WTC11 (cell line): Measurements from ENCODE around the gene CD70. TPM values are rescaled to one million over a fixed set of nuclear protein-coding genes. Genes with fewer than 3 reads are reported as not detected.
"Not testable (repeated sequence)": the region's sequence is repeated elsewhere in the genome, so short reads cannot be mapped to it uniquely, and the experiment has no call there.

Source experiments
- ATAC-seq: fragments of 200-7000 bp; cut with Tn5 transposase; 2 replicates; pipeline ENCODE4 v1.10.0; 2021; ENCODE audit warnings: mild to moderate bottlenecking, moderate library complexity
- Bru-seq: library from RNA; stranded (reverse); fragments of 400-500 nt; gene quantifications from one replicate; lab custom pipeline; 2021; lab: Mats Ljungman, UMichigan
- CTCF ChIA-PET: fragments of 300-600 bp; sonication (Branson Sonifier 250); formaldehyde crosslinking; loops from one replicate; lab custom pipeline; 2021; ENCODE audit warnings: antibody characterized with exemption; lab: Charles Lee
- POLR2A ChIA-PET: fragments of 350-600 bp; sonication (Branson Sonifier 250); formaldehyde crosslinking; loops from one replicate; lab custom pipeline; 2021; ENCODE audit warnings: antibody characterized with exemption; lab: Charles Lee
- DNase-seq: peaks from one replicate; pipeline ENCODE4 v3.0.0; 2021; ENCODE audit warnings: low spot score
- H3K27ac Mint-ChIP-seq: 2 replicates; pipeline ENCODE4 v1.8.0; 2021; ENCODE audit warnings: mixed read lengths
- H3K27me3 Mint-ChIP-seq: 2 replicates; pipeline ENCODE4 v1.8.0; 2021; ENCODE audit warnings: low read depth, mild to moderate bottlenecking, moderate library complexity, mixed read lengths
- H3K36me3 Mint-ChIP-seq: 2 replicates; pipeline ENCODE4 v1.8.0; 2021; ENCODE audit warnings: mixed read lengths
- H3K4me1 Mint-ChIP-seq: 2 replicates; pipeline ENCODE4 v1.8.0; 2022; ENCODE audit warnings: mixed read lengths
- H3K4me3 Mint-ChIP-seq: 2 replicates; pipeline ENCODE4 v1.8.0; 2021; ENCODE audit warnings: mild to moderate bottlenecking, moderate library complexity, mixed read lengths
- H3K9me3 Mint-ChIP-seq: 2 replicates; pipeline ENCODE4 v1.8.0; 2021; ENCODE audit warnings: mixed read lengths
- CREM ChIP-seq: sonication (generic); formaldehyde crosslinking; IDR thresholded peaks from 2 replicates; pipeline ENCODE4 v1.8.1; 2022; ENCODE audit warnings: mild to moderate bottlenecking, missing genetic modification reagents, moderate library complexity
- E2F1 ChIP-seq: sonication (generic); formaldehyde crosslinking; IDR thresholded peaks from 2 replicates; pipeline ENCODE4 v1.8.0; 2022; ENCODE audit warnings: mild to moderate bottlenecking, missing genetic modification reagents
- E2F5 ChIP-seq: sonication (generic); formaldehyde crosslinking; IDR thresholded peaks from 2 replicates; pipeline ENCODE4 v1.8.1; 2022; ENCODE audit warnings: mild to moderate bottlenecking, moderate library complexity, missing genetic modification reagents
- FOXK1 ChIP-seq: sonication (generic); formaldehyde crosslinking; IDR thresholded peaks from 2 replicates; pipeline ENCODE4 v1.8.0; 2022; ENCODE audit warnings: mild to moderate bottlenecking, moderate library complexity, missing genetic modification reagents
- FOXP4 ChIP-seq: sonication (generic); formaldehyde crosslinking; IDR thresholded peaks from 2 replicates; pipeline ENCODE4 v1.8.0; 2022; ENCODE audit warnings: mild to moderate bottlenecking, missing genetic modification reagents
- GABPB1 ChIP-seq: sonication (generic); formaldehyde crosslinking; IDR thresholded peaks from 2 replicates; pipeline ENCODE4 v1.8.1; 2023; ENCODE audit warnings: mild to moderate bottlenecking, missing genetic modification reagents
- HMGXB4 ChIP-seq: sonication (generic); formaldehyde crosslinking; IDR thresholded peaks from 2 replicates; pipeline ENCODE4 v1.8.1; 2023; ENCODE audit warnings: mild to moderate bottlenecking, moderate library complexity, missing genetic modification reagents
- KAT7 ChIP-seq: sonication (generic); formaldehyde crosslinking; IDR thresholded peaks from 2 replicates; pipeline ENCODE4 v1.8.1; 2023; ENCODE audit warnings: missing genetic modification reagents, mild to moderate bottlenecking, borderline replicate concordance
- MAX ChIP-seq: sonication (generic); formaldehyde crosslinking; IDR thresholded peaks from 2 replicates; pipeline ENCODE4 v1.8.0; 2022; ENCODE audit warnings: mild to moderate bottlenecking, missing genetic modification reagents
- NFYB ChIP-seq: sonication (generic); formaldehyde crosslinking; conservative IDR thresholded peaks from 2 replicates; pipeline ENCODE4 v1.8.0; 2022; ENCODE audit warnings: low read depth, missing genetic modification reagents
- NR3C1 ChIP-seq: sonication (generic); formaldehyde crosslinking; conservative IDR thresholded peaks from 2 replicates; pipeline ENCODE4 v1.8.1; 2023; ENCODE audit warnings: low read depth, mild to moderate bottlenecking, missing genetic modification reagents
- PRDM15 ChIP-seq: sonication (generic); formaldehyde crosslinking; IDR thresholded peaks from 2 replicates; pipeline ENCODE4 v1.8.0; 2022; ENCODE audit warnings: missing genetic modification reagents
- RORB ChIP-seq: fragments of 250-450 bp; sonication (Bioruptor Pico); IDR thresholded peaks from 2 replicates; pipeline ENCODE4 v1.9.0; 2021; ENCODE audit warnings: mild to moderate bottlenecking
- ZNF423 ChIP-seq: fragments of 250-450 bp; sonication (Bioruptor Pico); IDR thresholded peaks from 2 replicates; pipeline ENCODE4 v2.1.2; 2022; ENCODE audit warnings: mild to moderate bottlenecking, moderate library complexity
- ZNF425 ChIP-seq: fragments of 250-450 bp; sonication (Bioruptor Pico); conservative IDR thresholded peaks from 2 replicates; pipeline ENCODE4 v1.9.0; 2021; ENCODE audit warnings: mild to moderate bottlenecking
- long read RNA-seq, 3 experiments: library from RNA in 1 of 3; library from capped mRNA in 1 of 3; library from polyadenylated mRNA in 1 of 3; unstranded in 2 of 3; stranded (forward) in 1 of 3; transcript quantifications; one replicate each; pipeline ENCODE4 v2.0.0, GENCODE V29; 2021
- total RNA-seq: library from RNA; stranded (reverse); gene quantifications from 3 replicates; pipeline ENCODE4 v1.2.3, GENCODE V29; 2021

The CD70 gene
- total RNA-seq: 1.7 to 2.1 TPM (median 1.7 TPM) in 3 replicates
- percentile 22 among the genes with signal in this experiment for Bru-seq, nascent RNA
- long read RNA-seq, experiment 1, partial matches to known transcripts: 0 of 1 reads
- long read RNA-seq, experiment 1, other reads (novel, unspliced or antisense): 0 of 1 reads
- long read RNA-seq, experiment 2, partial matches to known transcripts: 0 of 1 reads
- long read RNA-seq, experiment 2, other reads (novel, unspliced or antisense): 0 of 1 reads
- long read RNA-seq, experiment 3, partial matches to known transcripts: 0 of 1 reads
- long read RNA-seq, experiment 3, other reads (novel, unspliced or antisense): 0 of 1 reads

GRCh38 chr19:6590827-6591319 lies at the start of gene CD70:
CD70 (minus strand) TSS chr19:6591150; CDS start chr19:6591002, 148 bp downstream.
- TF ChIP-seq NFYB (CRISPR knock-in tag) (no peak), MAX (CRISPR knock-in tag) (peak; percentile 79; the same call in 1 of the 2 replicates), E2F5 (CRISPR knock-in tag) (0 out of 2 replicates have a peak, but pooled peaks have one; percentile 28), ZNF423 (CRISPR knock-in tag) (no peak), CREM (CRISPR knock-in tag) (no peak), KAT7 (CRISPR knock-in tag) (peak; percentile 27; the same call in 1 of the 2 replicates), HMGXB4 (CRISPR knock-in tag) (0 out of 2 replicates have a peak, but pooled peaks have one; percentile 53)
- ChIA-PET CTCF (no interaction called here), POLR2A (no interaction called here)
- H3K4me3 Mint-ChIP-seq: peak within 1 kb of the TSS; percentile 73
- H3K4me1 Mint-ChIP-seq: peaks cover 36% of the 10 kb centered on the region
- peaks cover 91% of the 10 kb centered on the region for H3K27me3 Mint-ChIP-seq
- ATAC-seq (peak; percentile 79), DNase-seq (peak; percentile 65)
- H3K9me3 Mint-ChIP-seq: peaks cover 5% of the 10 kb centered on the region; the same call in 1 of the 2 replicates
- H3K36me3 Mint-ChIP-seq: no peaks in the 10 kb centered on the region
- H3K27ac Mint-ChIP-seq: no peak within 1 kb of the TSS

- ATAC-seq, CTCF ChIA-PET: not testable (repeated sequence)
These were observed 49.4 kb upstream of the CD70 start for GRCh38 chr19:6640333-6640732.

GRCh38 chr19:6639439-6639838 lies 48.5 kb upstream of the CD70 start:
- POLR2A ChIA-PET: no interaction called here
- CTCF ChIA-PET: interaction anchor here (0.7 kb wide), 1 partner anchor 224 kb away, joined by 3 read pairs; no protein-coding TSS in a partner anchor
- H3K9me3 Mint-ChIP-seq: peaks cover 23% of the 10 kb centered on the region
- TF ChIP-seq NFYB (CRISPR knock-in tag) (no peak), PRDM15 (CRISPR knock-in tag) (no peak), GABPB1 (CRISPR knock-in tag) (no peak), ZNF425 (no peak), FOXK1 (no peak), RORB (CRISPR knock-in tag) (no peak), NR3C1 (CRISPR knock-in tag) (no peak), FOXP4 (CRISPR knock-in tag) (no peak), E2F1 (no peak)

More at GRCh38 chr19:6640333-6640732, 49.4 kb upstream of the CD70 start:
- H3K27me3 Mint-ChIP-seq, H3K4me1 Mint-ChIP-seq, DNase-seq, POLR2A ChIA-PET, H3K36me3 Mint-ChIP-seq, H3K27ac Mint-ChIP-seq, H3K4me3 Mint-ChIP-seq: not testable (repeated sequence)
- peaks cover 24% of the 10 kb centered on the region for H3K9me3 Mint-ChIP-seq

More at GRCh38 chr19:6639439-6639838, 48.5 kb upstream of the CD70 start:
- Mint-ChIP-seq H3K36me3 (peaks cover 9% of the 10 kb centered on the region), H3K27me3 (peaks cover 3% of the 10 kb centered on the region), H3K4me3 (no peak overlapping the region), H3K4me1 (no peaks in the 10 kb centered on the region), H3K27ac (no peak overlapping the region)
- DNase-seq (no peak), ATAC-seq (no peak)
